ENCODE data around the gene SPNS3.

The SPNS3 gene

DNA sequence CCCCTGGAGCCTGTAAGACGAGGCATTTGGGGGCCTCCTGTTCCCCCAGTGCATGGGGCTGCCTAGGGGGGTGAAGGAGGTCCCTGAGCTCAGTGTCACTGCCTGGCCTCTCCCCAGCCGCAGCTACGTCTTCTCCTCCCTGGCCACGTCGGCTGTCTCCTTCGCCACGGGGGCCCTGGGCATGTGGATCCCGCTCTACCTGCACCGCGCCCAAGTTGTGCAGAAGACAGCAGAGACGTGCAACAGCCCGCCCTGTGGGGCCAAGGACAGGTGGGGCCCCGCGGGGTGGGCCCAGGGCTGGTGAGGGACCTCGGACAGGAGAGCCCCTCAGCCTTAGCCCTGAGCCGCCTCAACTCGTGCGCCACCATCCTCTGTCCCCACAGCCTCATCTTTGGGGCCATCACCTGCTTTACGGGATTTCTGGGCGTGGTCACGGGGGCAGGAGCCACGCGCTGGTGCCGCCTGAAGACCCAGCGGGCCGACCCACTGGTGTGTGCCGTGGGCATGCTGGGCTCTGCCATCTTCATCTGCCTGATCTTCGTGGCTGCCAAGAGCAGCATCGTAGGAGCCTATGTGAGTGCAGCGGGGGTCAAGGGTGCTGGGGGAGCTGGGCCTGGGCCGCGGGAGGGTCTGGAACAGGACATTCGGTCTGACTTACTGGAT is 99.3 kb downstream of the SPNS3 start:
- DNase-seq, result no peak

DNA sequence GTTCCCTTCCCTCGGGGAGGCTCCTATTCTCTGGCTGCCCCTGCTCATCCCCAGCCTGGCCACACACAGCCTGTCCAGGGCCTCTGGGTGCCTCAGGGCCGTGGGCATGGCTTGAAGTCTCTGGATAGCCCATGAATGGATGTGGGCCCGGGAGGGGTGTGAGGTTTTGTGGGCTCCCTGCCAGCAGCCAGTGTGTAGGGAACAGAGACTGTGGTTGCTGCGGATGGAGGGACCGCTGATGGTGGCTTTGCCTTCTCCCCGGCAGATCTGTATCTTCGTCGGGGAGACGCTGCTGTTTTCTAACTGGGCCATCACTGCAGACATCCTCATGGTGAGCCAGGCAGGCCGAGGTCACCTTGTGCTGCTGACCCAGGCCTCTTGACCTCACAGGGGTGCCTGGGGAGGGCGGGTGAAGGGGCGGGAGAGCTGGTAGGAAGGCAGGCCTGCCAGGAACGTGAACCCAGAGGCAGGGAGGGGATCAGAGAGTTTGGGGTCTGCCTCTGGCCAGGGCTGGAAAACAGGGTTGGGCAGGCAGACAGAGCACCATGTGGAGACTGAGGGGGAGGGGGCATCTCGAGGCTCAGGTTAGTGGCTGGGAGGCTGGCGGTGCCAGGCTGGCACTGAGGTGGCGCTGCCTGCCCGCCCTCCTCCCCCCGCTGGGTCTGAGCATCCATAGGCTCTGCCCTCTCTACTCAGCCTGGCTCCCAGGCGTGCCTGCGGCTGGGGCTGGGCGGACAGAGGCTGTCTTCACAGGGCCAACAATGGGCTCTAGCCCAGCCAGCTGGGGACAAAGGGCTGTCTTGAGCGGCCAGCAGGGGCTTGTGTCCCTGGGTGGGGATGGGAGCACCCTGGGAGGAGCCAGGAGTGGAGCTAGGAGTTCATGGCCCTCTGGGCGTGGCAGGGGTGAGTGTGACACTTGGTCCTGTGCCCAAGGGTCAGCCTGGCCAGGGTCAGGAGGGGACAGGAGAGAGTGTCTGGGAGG is 100.1 kb downstream of the SPNS3 start:
- DNase-seq, result no peak

DNA sequence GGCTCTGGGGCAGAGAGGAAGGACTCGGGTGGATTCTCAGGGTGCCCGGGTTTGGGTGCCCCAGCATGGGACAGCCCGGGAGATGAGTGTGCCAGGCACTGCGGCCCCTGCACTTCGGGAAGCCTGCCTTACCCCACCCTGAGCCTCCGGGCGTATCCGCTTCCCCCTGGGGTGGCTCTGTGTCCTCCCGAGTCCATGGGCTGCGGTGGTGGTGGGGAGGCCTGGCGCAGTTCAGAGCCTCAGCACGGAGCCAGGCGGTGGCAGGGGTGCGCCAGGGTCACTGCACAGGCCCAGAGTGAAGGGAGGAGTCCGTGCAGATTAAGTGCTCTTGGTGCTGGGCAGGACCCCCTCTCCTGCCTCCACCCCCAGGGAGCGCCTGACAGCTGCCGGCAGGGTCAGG is 100.8 kb downstream of the SPNS3 start:
- no peak for DNase-seq

DNA sequence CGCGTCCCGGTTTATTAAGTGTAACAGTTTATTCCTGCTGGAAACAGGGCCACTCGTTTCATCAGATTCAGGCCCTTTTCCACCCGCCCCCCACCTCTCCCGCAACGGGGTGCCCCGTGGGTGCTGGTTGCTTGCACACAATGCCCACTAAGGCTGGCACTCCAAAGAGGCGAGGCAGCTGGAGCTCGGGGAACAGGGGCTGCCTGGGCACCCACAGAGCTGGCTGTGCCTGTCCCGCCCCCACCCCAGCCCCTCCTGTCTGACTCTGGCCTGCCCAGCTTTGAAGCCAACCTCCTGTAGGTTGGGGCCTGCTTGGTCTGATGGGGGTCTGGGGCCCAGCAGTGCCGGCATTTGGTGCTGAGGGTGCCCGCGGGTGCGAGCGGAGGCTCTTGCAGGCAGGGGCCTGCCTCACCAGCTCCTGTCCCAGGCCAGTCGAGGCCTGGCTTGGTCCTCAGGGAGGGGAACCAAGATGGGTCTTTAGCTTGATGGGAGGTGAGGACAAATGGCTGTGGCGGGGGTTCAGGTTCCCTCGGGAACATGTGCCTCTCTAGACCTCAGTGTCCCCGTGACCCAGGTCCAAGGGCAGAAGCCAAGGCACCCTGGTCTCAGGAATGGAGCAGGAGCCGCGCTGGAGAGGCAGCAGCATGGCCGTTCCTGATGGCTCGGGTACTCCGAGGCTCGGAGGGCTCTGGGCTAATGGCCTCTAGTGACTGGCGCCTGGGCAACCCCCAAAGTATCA is 101.4 kb downstream of the SPNS3 start:
- no peak for DNase-seq

DNA sequence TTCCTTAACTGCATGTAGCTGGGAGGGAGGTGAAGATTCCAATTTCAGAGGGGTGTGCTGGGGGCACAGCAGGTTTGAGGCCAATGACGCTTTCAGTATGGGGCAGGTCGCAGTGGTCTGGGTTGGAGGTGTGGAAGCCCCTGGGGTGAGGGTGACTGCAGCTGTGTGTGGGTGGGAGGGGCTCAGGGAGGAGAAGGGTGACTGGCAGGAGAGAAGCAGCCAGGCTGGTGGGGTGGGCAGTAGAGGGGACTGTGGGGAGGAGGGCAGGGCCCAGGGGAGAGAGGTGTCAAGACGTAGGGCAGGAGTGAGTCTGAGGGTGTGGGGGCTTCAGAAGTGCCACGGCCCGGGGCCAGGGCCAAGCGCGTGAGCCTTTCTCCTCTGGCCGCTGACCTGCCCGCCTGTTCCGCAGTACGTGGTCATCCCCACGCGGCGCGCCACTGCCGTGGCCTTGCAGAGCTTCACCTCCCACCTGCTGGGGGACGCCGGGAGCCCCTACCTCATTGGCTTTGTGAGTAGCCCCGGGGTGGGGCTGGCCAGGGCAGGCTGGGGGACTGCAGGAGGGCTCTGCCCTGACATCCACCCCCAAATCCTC is 102.0 kb downstream of the SPNS3 start:
- no peak for DNase-seq

DNA sequence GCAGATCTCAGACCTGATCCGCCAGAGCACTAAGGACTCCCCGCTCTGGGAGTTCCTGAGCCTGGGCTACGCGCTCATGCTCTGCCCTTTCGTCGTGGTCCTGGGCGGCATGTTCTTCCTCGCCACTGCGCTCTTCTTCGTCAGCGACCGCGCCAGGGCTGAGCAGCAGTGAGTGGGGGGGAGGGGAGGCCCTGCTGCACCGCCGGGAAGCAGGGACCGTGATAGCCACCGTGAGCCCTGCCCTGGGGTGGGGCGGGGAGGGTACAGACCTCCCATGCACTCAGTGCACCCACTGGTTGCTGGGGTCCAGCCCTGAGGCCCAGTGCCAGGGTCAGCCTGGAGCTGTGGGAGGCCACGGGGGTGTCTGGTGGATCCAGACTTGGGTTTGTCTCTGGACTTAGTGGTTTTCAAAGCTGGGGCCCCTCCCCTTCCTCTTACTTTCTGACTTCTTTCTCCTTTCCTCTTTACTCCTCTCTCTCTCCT is 102.6 kb downstream of the SPNS3 start:
- DNase-seq, result no peak

DNA sequence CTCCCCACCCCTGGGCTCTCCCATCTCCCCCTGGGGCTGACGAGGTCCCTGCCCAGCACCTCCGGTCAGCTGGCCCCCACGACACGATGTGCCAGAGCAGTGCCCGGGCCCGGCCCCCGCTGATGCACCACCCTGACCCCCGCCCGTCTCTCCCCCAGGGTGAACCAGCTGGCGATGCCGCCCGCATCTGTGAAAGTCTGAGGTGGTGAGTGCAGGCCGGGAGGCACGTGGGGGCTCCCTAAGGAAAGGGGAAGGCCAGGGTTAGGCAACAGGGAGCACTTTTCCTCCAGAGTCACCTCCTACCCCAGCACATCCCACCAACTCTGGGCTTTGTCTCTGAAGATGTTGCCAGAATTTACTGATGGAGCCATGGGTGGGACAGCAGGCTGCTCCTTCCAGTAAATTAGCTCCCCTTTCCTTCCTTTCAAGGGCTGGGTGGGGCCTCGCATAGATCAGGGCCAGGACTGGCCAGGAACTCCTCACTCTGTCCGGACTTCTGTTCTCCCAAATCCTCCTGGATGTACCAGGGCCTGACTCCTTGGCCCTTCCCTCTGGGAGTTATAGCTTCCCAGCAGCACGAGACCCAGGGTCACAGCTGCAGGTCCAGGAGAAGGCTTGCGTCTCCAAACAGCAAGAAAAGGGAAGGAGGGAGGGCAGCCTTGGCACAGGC is 103.1 kb downstream of the SPNS3 start:
- no peak for DNase-seq

All from DMS153 (cell line).